CD4-positive, alpha-beta memory T cell (primary cell): ENCODE measurements around the gene HM13. TPM values are rescaled to one million over a fixed set of nuclear protein-coding genes. Genes with fewer than 3 reads are reported as not detected.
A peak's percentile ranks its signal among the peaks of the same experiment; 100 is the strongest.
"Not testable (repeated sequence)": the region's sequence is repeated elsewhere in the genome, so short reads cannot be mapped to it uniquely, and the experiment has no call there.

Source experiments
- CTCF ChIA-PET: fragments of 350-600 bp; sonication (Branson Sonifier 250); formaldehyde crosslinking; loops from one replicate; lab custom pipeline; 2021; ENCODE audit warnings: inconsistent platforms; ENCODE audit not compliant: partially characterized antibody; lab: Charles Lee
- POLR2A ChIA-PET: fragments of 350-600 bp; sonication (Branson Sonifier 250); formaldehyde crosslinking; loops from one replicate; lab custom pipeline; 2021; ENCODE audit not compliant: partially characterized antibody; lab: Charles Lee
- DNase-seq, 5 donors: peaks; one replicate each; pipeline versions ENCODE4 v3.0.0 to v3.0.0-alpha.2; 2020 to 2022; ENCODE audit warnings: mixed read lengths in 1 of 5
- H3K27ac ChIP-seq: one replicate; pipeline ENCODE4 v1.7.0; 2013; ENCODE audit warnings: low read depth, low read length
- H3K27me3 ChIP-seq: 2 replicates; pipeline ENCODE4 v1.7.0; 2013; ENCODE audit warnings: mild to moderate bottlenecking, low read length, moderate library complexity; ENCODE audit not compliant: insufficient read depth
- H3K36me3 ChIP-seq: 2 replicates; pipeline ENCODE4 v1.7.0; 2013; ENCODE audit warnings: mild to moderate bottlenecking, low read length, moderate library complexity; ENCODE audit not compliant: insufficient read depth
- H3K4me1 ChIP-seq: 2 replicates; pipeline ENCODE4 v1.7.0; 2013; ENCODE audit warnings: mild to moderate bottlenecking, low read length, moderate library complexity; ENCODE audit not compliant: insufficient read depth
- H3K4me3 ChIP-seq, 2 donors: one replicate each; pipeline ENCODE4 v1.7.0; 2013; ENCODE audit warnings: low read length in 2 of 2, mild to moderate bottlenecking in 1 of 2
- H3K9me3 ChIP-seq, 2 donors: one replicate each; pipeline ENCODE4 v1.7.0; 2013; ENCODE audit warnings: low read length in 2 of 2, control low read depth in 1 of 2; ENCODE audit not compliant: control insufficient read depth in 1 of 2
- H3K27ac Mint-ChIP-seq, 7 donors: one replicate each; pipeline ENCODE4 v1.8.0; 2020 to 2021; ENCODE audit warnings: mixed read lengths in 7 of 7, mild to moderate bottlenecking in 6 of 7, inconsistent platforms in 3 of 7, moderate library complexity in 3 of 7
- H3K27me3 Mint-ChIP-seq, 2 donors: one replicate each; pipeline ENCODE4 v1.8.0; 2020 to 2021; ENCODE audit warnings: mixed read lengths in 2 of 2
- H3K36me3 Mint-ChIP-seq, 2 donors: one replicate each; pipeline ENCODE4 v1.8.0; 2020 to 2021; ENCODE audit warnings: mixed read lengths in 2 of 2, inconsistent platforms in 1 of 2, mild to moderate bottlenecking in 1 of 2
- H3K4me1 Mint-ChIP-seq, 4 donors: one replicate each; pipeline ENCODE4 v1.8.0; 2020 to 2021; ENCODE audit warnings: mixed read lengths in 4 of 4, mild to moderate bottlenecking in 1 of 4
- H3K4me3 Mint-ChIP-seq, 8 donors: one replicate each; pipeline ENCODE4 v1.8.0; 2020 to 2021; ENCODE audit warnings: mixed read lengths in 8 of 8, mild to moderate bottlenecking in 7 of 8, moderate library complexity in 6 of 8, inconsistent platforms in 3 of 8
- H3K9me3 Mint-ChIP-seq, 8 donors: one replicate each; pipeline ENCODE4 v1.8.0; 2020 to 2021; ENCODE audit warnings: mixed read lengths in 8 of 8, mild to moderate bottlenecking in 5 of 8, inconsistent platforms in 3 of 8, moderate library complexity in 1 of 8
- intact Hi-C: fragments of 100-400 bp; cut with micrococcal nuclease; formaldehyde crosslinking; loops from one replicate; pipeline ENCODE4 v1.15.1; 2023
- polyA plus RNA-seq, 2 donors: library from polyadenylated mRNA; unstranded; fragments of 300-500 nt; fragmentation: Illumina TruSeq; gene quantifications; one replicate each; pipeline ENCODE4 v1.2.3, GENCODE V29; 2021
- total RNA-seq, 2 experiments: library from RNA; stranded (reverse); gene quantifications; one replicate each; pipeline ENCODE4 v1.2.3, GENCODE V29; 2021

HM13 gene
- total and polyA plus RNA-seq, 4 experiments from 2014 or later = 133 to 171 (median 161) TPM

- H3K9me3 Mint-ChIP-seq = no peaks in the 10 kb centered on the region
- intact Hi-C loops = no loop called here
- Histone ChIP-seq H3K27ac (no peak overlapping the region), H3K27me3 (no peaks in the 10 kb centered on the region), H3K4me1 (peaks cover 19% of the 10 kb centered on the region), H3K36me3 (peaks cover 38% of the 10 kb centered on the region), H3K4me3 (no peak overlapping the region), H3K9me3 (no peaks in the 10 kb centered on the region)
- H3K4me1 Mint-ChIP-seq = peaks cover 11 to 33% (median 17%) of the 10 kb centered on the region in 4 donors
- H3K27me3 Mint-ChIP-seq = no peaks in the 10 kb centered on the region
- POLR2A ChIA-PET = no interaction called here
- CTCF ChIA-PET = interaction anchor here (2.3 to 2.9 kb wide), 2 partner anchors 18 to 70 kb away, joined by 11 to 12 read pairs; no protein-coding TSS in a partner anchor
- peaks cover 24 to 73% of the 10 kb centered on the region in 2 donors for H3K36me3 Mint-ChIP-seq
- no peak for DNase-seq
- H3K4me3 Mint-ChIP-seq = no peak overlapping the region
- peak overlapping the region in 3 of 7 donors; percentile 35 to 68 (median 67) for H3K27ac Mint-ChIP-seq
Measured at GRCh38 chr20:31542963-31543362, 28.7 kb downstream of the HM13 start.

GRCh38 chr20:31543966-31544598 lies 29.8 kb downstream of the HM13 start:
- Mint-ChIP-seq H3K27ac (peak overlapping the region; percentile 7 to 90 (median 85)), H3K27me3 (no peaks in the 10 kb centered on the region), H3K4me3 (no peak overlapping the region), H3K4me1 (peaks cover 12 to 38% (median 23%) of the 10 kb centered on the region in 4 donors), H3K9me3 (no peaks in the 10 kb centered on the region), H3K36me3 (peaks cover 20 to 72% of the 10 kb centered on the region in 2 donors)
- peaks cover 32% of the 10 kb centered on the region for H3K36me3 ChIP-seq
- intact Hi-C loops = no loop called here
- H3K4me1 ChIP-seq = peaks cover 27% of the 10 kb centered on the region
- H3K27me3 ChIP-seq = no peaks in the 10 kb centered on the region
- H3K4me3 ChIP-seq = no peak overlapping the region
- no peaks in the 10 kb centered on the region for H3K9me3 ChIP-seq
- CTCF ChIA-PET = interaction anchor here (1.1 to 35.9 kb wide), 2 partner anchors 13 to 63 kb away, joined by 3 to 1094 read pairs; partner anchors contain the start of gene ID1
- POLR2A ChIA-PET = no interaction called here
- H3K27ac ChIP-seq = no peak overlapping the region
- DNase-seq = no peak

- CTCF ChIA-PET = interaction anchor here (1.1 to 35.9 kb wide), 2 partner anchors 13 to 63 kb away, joined by 3 to 1094 read pairs; partner anchors contain the start of gene ID1
- no peak overlapping the region for H3K27ac ChIP-seq
- no peaks in the 10 kb centered on the region for H3K27me3 Mint-ChIP-seq
- H3K4me1 Mint-ChIP-seq = peaks cover 12 to 41% (median 22%) of the 10 kb centered on the region in 4 donors
- intact Hi-C loops = no loop called here
- no peaks in the 10 kb centered on the region for H3K27me3 ChIP-seq
- POLR2A ChIA-PET = no interaction called here
- no peak overlapping the region for H3K4me3 ChIP-seq
- H3K9me3 ChIP-seq = no peaks in the 10 kb centered on the region
- no peak for DNase-seq
- H3K36me3 Mint-ChIP-seq = peaks cover 17 to 73% of the 10 kb centered on the region in 2 donors
- H3K36me3 ChIP-seq = peaks cover 30% of the 10 kb centered on the region
- H3K4me3 Mint-ChIP-seq = no peak overlapping the region
- peaks cover 27% of the 10 kb centered on the region for H3K4me1 ChIP-seq
- H3K9me3 Mint-ChIP-seq = no peaks in the 10 kb centered on the region
- H3K27ac Mint-ChIP-seq = peak overlapping the region in 5 of 7 donors; percentile 12 to 90 (median 71)
Measured at GRCh38 chr20:31544600-31544999, 30.4 kb downstream of the HM13 start.

DNA sequence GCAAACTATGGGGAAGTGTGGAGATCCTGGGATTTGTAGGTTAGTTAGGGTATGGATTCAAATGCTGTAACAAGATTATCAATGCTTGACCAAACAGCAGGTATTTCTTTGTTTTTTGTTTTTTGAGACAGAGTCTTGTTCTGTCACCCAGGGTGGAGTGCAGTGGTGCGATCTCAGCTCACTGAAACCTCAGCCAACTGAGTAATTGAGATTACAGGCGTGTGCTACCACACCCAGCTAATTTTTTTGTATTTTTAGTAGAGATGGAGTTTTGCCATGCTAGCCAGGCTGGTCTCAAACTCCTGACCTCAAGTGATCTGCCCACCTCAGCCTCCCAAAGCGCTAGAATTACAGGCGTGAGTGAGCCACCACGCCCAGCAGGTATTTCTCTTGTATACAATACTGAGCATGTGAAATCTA lies 31.4 kb downstream of the HM13 start:
- Mint-ChIP-seq H3K27ac (peak overlapping the region in 6 of 7 donors; percentile 8 to 79 (median 70)), H3K4me1 (peaks cover 12 to 37% (median 22%) of the 10 kb centered on the region in 4 donors), H3K36me3 (peaks cover 22 to 71% of the 10 kb centered on the region in 2 donors), H3K4me3 (peak overlapping the region in 2 of 8 donors; percentile 31 to 42)
- H3K27me3 ChIP-seq, H3K9me3 ChIP-seq, H3K27ac ChIP-seq, POLR2A ChIA-PET, H3K27me3 Mint-ChIP-seq, DNase-seq, H3K4me3 ChIP-seq, H3K9me3 Mint-ChIP-seq: not testable (repeated sequence)
- intact Hi-C loops = loop anchor here (5.0 kb wide), 1 partner anchor 177 kb away; the partner anchor contains the start of gene BCL2L1
- Histone ChIP-seq H3K4me1 (peaks cover 27% of the 10 kb centered on the region), H3K36me3 (peaks cover 34% of the 10 kb centered on the region)
- CTCF ChIA-PET = interaction anchor here (0.9 to 35.9 kb wide), 3 partner anchors 14 to 62 kb away, joined by 3 to 1094 read pairs (median 4); partner anchors contain the start of gene ID1

DNA sequence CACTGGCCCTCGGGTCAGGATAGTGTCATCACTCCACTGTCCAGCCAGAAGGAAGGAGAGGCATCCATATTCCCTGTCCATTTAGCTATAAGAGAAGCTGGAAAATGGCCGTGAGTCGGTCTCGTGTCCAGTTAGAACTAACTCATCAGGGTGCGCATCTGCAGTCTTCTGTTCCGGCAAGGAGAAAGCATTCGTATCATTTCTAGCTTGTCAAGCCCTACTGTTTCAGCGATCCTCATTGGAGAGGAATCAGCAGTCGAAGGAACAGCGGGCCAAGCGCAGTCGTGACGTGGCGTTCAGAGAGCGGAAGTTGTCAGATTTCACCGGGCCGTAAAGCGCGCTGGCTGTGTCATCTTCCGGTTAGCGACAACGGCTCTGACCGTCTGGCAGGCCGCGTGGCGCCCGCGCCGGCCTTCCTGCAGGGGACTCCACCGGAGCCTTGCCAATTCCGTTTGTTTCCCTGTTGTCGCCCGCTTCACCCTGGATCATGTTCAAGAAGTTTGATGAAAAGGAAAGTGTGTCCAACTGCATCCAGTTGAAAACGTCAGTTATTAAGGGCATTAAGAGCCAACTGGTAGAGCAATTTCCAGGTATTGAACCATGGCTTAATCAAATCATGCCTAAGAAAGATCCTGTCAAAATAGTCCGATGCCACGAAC lies 32.9 kb downstream of the HM13 start:
- peak overlapping the region; percentile 97 to 100 (median 99) for H3K27ac Mint-ChIP-seq
- peak overlapping the region; percentile 87 for H3K27ac ChIP-seq
- peak overlapping the region; percentile 89 to 96 (median 94) for H3K4me3 Mint-ChIP-seq
- DNase-seq = peak; percentile 80 to 88 (median 82)
- H3K9me3 ChIP-seq = no peaks in the 10 kb centered on the region
- no peaks in the 10 kb centered on the region for H3K9me3 Mint-ChIP-seq
- POLR2A ChIA-PET = interaction anchor here (0.6 to 3.4 kb wide), 3 partner anchors 25 to 59 kb away, joined by 3 to 19 read pairs (median 4); partner anchors contain the start of genes HM13 and ID1
- peaks cover 30 to 75% of the 10 kb centered on the region in 2 donors for H3K36me3 Mint-ChIP-seq
- peaks cover 21% of the 10 kb centered on the region for H3K4me1 ChIP-seq
- H3K4me1 Mint-ChIP-seq = peaks cover 12 to 32% (median 21%) of the 10 kb centered on the region in 4 donors
- intact Hi-C loops = loop anchor here (1.0 to 5.0 kb wide), 2 partner anchors 33 to 175 kb away; partner anchors contain the start of genes BCL2L1 and HM13
- H3K4me3 ChIP-seq = peak overlapping the region; percentile 45 to 62
- CTCF ChIA-PET = interaction anchor here (1.0 to 35.9 kb wide), 5 partner anchors 10 to 60 kb away, joined by 3 to 1094 read pairs (median 4); partner anchors contain the start of genes HM13 and ID1
- no peaks in the 10 kb centered on the region for H3K27me3 Mint-ChIP-seq
- peaks cover 45% of the 10 kb centered on the region for H3K36me3 ChIP-seq
- no peaks in the 10 kb centered on the region for H3K27me3 ChIP-seq

GRCh38 chr20:31547720-31548298 lies 33.6 kb downstream of the HM13 start:
- Mint-ChIP-seq H3K27ac (peak overlapping the region; percentile 97 to 100 (median 99)), H3K4me3 (peak overlapping the region; percentile 89 to 96 (median 94)), H3K27me3 (no peaks in the 10 kb centered on the region), H3K36me3 (peaks cover 31 to 74% of the 10 kb centered on the region in 2 donors), H3K9me3 (no peaks in the 10 kb centered on the region), H3K4me1 (peaks cover 12 to 26% (median 17%) of the 10 kb centered on the region in 4 donors)
- Histone ChIP-seq H3K4me3 (peak overlapping the region; percentile 45 to 62), H3K27me3 (no peaks in the 10 kb centered on the region), H3K36me3 (peaks cover 47% of the 10 kb centered on the region), H3K9me3 (no peaks in the 10 kb centered on the region), H3K4me1 (peaks cover 17% of the 10 kb centered on the region), H3K27ac (peak overlapping the region; percentile 87)
- no peak for DNase-seq
- CTCF ChIA-PET = interaction anchor here (1.5 to 35.9 kb wide), 4 partner anchors 10 to 60 kb away, joined by 3 to 1094 read pairs (median 36); partner anchors contain the start of gene ID1
- intact Hi-C loops = loop anchor here (1.0 to 5.0 kb wide), 2 partner anchors 34 to 174 kb away; partner anchors contain the start of genes BCL2L1 and HM13
- POLR2A ChIA-PET = interaction anchor here (1.0 to 3.4 kb wide), 2 partner anchors 10 to 24 kb away, joined by 3 to 19 read pairs; no protein-coding TSS in a partner anchor
